ENCODE results near the gene C9orf78. TPM values are rescaled to one million over a fixed set of nuclear protein-coding genes. Genes with fewer than 3 reads are reported as not detected.

The C9orf78 gene, protein sequence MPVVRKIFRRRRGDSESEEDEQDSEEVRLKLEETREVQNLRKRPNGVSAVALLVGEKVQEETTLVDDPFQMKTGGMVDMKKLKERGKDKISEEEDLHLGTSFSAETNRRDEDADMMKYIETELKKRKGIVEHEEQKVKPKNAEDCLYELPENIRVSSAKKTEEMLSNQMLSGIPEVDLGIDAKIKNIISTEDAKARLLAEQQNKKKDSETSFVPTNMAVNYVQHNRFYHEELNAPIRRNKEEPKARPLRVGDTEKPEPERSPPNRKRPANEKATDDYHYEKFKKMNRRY
- 56.2 and 59.3 TPM in 2 replicates for total RNA-seq (2014; rRNA removed; shearing (Covaris generic))

DNA sequence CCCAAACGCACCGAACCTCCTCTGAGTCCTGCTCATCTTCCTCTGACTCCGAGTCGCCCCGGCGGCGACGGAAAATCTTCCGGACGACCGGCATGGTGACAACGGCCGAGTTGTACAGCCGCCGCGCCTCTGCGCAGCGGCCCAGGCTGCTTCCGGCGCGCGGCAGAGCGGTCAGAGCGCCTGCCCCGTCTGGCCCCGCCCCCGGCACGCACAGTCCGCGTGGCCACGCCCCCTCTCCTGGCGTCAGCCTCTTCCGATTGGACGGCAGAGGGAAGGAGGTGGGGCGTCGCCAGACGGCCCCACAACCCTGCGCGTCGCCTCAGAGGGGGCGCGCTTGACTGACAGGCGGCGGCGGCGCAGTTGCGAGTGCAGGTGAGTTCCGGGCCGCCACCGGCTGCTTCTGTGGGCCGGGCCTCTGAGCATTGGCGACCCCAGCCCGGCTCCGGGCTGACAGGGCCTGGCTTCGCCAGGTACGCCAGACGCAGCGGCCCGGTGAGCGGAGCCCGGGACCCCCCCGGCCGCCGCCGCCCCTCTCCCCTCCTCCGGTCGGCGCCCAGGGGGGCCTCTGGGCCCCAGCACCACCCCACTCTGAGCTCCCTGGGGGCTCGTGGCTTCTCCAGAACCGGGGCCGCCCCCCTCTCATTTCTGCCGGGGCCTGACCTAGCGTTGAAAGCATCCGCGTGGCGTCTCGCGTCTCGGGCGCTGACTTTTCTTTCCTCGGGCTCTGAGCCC lies at the start of gene C9orf78, which contains the start of gene USP20:
Gene C9orf78, minus strand, starts transcription at position 148 of the 732 bp plus-strand sequence. Its CDS starts 54 bp downstream, at position 94.
Gene USP20, plus strand, starts transcription at position 331 of the 732 bp plus-strand sequence. CDS start 17,098 bp downstream, outside the sequence.
- peaks cover 34% of the 10 kb centered on the region for H3K36me3 ChIP-seq
- H3K9me3 ChIP-seq (replicated peaks), result no peaks in the 10 kb centered on the region
- no peaks in the 10 kb centered on the region for H3K27me3 ChIP-seq (replicated peaks)
- H3K4me1 ChIP-seq (replicated peaks), result peaks cover 18% of the 10 kb centered on the region
- DNase-seq (ENCODE audit: low read depth in 1 of 2, low spot score in 2 of 2), result peak; percentile 93 to 95
- H3K27ac ChIP-seq, result no peak within 1 kb of the TSS
- peak within 1 kb of the TSS; percentile 81 for H3K4me3 ChIP-seq

DNA sequence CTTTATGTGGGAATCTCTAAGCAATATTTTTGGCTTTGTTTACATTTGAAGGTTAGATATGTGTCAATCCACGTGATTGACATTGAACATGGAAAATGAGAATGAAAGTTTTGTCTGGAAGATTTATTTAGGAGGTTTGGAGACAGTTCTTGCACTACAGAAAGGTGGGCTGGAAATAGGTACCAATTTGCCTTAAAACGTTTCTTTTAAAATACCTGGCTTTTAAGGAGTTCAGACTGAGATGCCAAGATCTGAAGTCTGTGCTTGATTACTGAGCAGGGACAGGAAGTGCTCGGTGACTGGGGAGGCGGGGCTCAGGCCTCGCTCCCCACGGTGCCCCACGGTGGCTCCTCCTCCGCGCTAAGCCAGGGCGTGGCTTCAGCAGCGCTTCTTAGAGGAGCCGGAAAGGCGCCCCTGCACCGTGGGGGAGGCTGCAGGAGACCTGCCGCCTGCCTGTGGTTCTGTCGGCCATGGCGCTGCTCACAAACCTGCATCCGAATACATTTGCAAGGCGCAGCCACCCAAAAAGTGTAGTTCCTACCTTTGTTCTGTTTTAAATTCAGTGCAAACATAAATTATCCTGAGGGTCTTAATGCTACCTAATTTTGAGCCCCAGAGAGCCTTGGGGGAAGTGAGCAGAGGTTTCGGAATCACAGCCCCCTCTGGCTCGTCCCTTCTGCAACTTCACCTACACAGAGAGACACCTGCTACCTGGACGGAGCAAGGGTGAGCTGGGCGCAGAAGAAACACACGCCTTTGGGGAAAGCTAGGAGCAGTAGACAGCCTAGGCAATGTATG lies 49.3 kb upstream of the C9orf78 start:
- Histone ChIP-seq H3K4me1 (replicated peaks) (peaks cover 49% of the 10 kb centered on the region), H3K27me3 (replicated peaks) (no peaks in the 10 kb centered on the region), H3K4me3 (no peak overlapping the region), H3K27ac (no peak overlapping the region), H3K9me3 (replicated peaks) (no peaks in the 10 kb centered on the region), H3K36me3 (peaks cover 10% of the 10 kb centered on the region)
- peak; percentile 64 to 79 for DNase-seq (ENCODE audit: low read depth in 1 of 2, low spot score in 2 of 2)

DNA sequence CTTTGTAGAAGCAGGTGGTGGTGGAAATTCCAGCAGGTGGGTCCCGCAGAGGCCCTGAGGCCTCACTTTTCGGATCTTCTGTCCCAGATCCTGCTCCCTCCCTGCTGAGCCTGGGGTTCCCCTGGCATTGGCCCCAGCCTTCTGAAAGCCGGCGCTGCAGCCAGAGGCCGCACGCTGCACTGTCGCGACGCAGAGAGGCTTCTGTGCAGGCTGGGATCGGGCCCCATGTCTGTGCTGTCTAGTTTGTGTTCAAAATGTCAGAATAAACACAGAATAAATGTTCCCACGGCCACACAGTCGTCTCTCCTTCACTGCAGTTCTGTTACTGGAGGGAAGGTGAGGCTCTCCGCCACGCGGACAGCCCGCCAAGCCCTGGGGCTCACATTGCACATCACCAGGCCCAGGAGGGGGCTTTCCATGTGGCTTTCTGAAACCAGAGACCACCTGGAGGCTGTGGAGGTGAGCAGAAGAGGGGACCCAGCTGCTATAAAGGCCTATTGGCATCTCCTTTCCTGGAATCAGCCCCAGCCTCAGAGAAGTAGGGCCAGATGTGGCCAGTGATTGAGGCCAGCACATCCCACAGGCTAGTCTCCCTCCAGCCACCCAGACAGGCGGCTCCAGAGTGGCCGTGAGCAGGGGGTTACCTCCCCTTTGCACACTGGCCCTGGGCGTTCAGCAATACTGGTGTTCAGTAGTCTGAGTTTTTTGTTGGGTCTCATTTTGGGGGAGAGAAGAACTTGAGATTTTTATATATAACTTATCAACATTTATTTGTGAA lies 46.7 kb upstream of the C9orf78 start:
- Histone ChIP-seq H3K36me3 (no peaks in the 10 kb centered on the region), H3K4me1 (replicated peaks) (peaks cover 30% of the 10 kb centered on the region), H3K4me3 (no peak overlapping the region), H3K9me3 (replicated peaks) (no peaks in the 10 kb centered on the region), H3K27me3 (replicated peaks) (no peaks in the 10 kb centered on the region), H3K27ac (no peak overlapping the region)
- no peak for DNase-seq (ENCODE audit: low read depth in 1 of 2, low spot score in 2 of 2)

DNA sequence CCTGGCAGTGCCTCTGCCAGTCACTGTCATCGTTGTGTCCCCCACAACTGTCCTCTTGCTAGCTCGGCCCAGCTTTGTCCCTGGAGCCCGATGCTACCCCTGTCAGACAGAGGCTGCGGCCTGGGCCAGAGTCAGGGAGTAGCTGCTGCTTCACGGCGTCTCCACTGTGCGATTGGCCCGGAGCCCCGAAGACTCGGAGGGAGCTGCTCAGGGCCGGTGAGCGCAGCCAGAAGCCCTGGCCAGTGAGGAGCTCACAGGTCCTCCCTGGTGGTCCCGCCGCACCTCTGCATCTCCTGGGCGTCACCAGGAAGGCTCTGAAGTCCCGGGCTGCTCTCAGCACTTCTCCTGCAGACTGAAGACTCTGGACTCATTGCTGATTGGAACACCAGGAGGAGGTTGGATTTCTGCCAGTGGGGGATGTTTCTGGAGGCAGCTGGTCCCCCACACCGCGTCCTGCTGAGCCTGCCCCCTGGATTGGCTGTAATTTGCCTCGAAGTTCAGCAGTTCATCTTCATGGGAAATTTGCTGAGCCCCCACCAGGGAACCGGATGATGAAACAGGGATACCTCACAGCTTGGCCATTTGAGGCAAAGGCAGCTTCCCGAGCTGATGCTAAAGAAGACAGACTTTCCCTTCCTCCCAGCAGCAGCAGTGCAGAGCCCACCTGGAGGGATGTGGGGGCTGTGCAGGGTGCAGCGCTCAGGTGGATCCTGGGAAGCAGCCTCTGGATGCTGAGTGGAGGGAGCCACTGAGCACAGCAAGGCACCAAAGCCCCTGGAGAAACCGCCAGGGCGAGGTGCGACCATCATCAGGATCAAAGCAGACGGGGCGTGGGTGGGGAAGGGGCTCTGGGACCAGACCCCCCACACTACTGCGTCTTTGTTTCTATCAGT lies 45.8 kb upstream of the C9orf78 start:
- no peak overlapping the region for H3K27ac ChIP-seq
- H3K4me1 ChIP-seq (replicated peaks), result peaks cover 21% of the 10 kb centered on the region
- DNase-seq (ENCODE audit: low read depth in 1 of 2, low spot score in 2 of 2), result no peak

DNA sequence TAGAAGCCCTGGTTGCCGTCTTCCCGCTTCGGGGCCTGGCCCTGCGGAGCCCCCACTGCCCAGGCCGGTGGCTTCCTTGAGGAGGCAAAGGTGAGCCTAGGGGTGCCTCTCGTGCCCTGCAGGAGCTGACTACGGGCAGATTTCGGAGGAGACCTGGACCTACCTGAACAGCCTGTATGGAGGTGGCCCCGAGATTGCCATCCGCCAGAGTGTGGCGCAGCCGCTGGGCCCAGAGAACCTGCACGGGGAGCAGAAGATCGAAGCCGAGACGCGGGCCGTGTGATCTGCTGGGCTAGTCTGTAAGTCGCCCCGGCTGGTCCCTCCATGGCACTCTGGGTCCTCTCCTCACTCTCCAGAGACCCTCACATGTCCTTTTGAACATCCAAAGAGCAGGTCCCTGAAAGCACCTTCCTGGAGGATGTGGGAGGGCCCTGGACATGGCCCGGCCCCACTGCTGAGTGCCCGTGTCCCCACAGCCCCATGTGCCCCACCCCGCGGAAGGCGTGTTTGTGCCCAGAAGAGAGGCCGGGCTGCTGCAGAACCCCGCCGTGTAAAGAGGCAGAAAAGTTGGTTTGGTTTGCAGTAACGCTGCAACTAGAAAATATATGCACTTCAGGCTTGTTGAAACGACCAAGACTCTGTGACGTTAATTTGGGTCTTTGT lies 45.0 kb upstream of the C9orf78 start:
- no peaks in the 10 kb centered on the region for H3K9me3 ChIP-seq (replicated peaks)
- no peak overlapping the region for H3K4me3 ChIP-seq
- H3K27me3 ChIP-seq (replicated peaks), result no peaks in the 10 kb centered on the region
- peaks cover 4% of the 10 kb centered on the region; the same call in 1 of the 2 replicates for H3K36me3 ChIP-seq
- H3K4me1 ChIP-seq (replicated peaks), result peaks cover 14% of the 10 kb centered on the region
- no peak for DNase-seq (ENCODE audit: low read depth in 1 of 2, low spot score in 2 of 2)
- H3K27ac ChIP-seq, result no peak overlapping the region

More for the DNA sequence above, 45.8 kb upstream of the C9orf78 start:
- H3K27me3 ChIP-seq (replicated peaks), result no peaks in the 10 kb centered on the region
- H3K4me3 ChIP-seq, result no peak overlapping the region
- H3K36me3 ChIP-seq, result no peaks in the 10 kb centered on the region; the same call in 1 of the 2 replicates
- H3K9me3 ChIP-seq (replicated peaks), result no peaks in the 10 kb centered on the region

DNA sequence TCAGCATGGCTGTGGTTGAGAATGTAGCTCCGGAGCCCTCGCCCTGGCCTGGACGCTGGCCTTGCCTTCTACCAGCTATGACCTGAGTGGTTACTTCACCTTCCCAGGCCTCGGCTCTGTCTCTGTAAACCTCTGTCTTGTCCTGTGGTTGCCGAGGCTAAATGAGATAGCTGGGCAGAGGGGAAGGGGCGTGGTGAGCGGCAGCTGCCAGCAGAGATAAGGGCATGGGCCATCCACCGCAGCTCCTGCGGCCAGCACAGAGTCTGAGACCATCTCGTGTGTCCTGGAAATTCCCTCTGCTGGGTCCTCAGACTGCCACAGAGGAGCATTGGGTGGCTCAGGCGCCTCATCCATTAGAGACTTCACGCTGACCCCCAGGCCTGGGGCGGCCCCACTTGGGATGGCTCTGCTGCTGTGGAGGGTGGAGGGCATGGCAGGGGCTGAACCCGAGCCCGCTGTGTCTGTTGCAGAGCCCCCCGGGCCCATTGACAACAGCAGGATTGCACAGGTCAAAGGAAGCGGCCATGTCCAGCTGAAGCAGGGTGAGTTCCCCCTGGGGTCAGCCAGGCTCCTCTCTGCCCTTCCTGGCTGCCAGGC lies 44.1 kb upstream of the C9orf78 start:
- H3K27me3 ChIP-seq (replicated peaks), result no peaks in the 10 kb centered on the region
- H3K4me1 ChIP-seq (replicated peaks), result peaks cover 4% of the 10 kb centered on the region
- H3K9me3 ChIP-seq (replicated peaks), result no peaks in the 10 kb centered on the region
- DNase-seq (ENCODE audit: low read depth in 1 of 2, low spot score in 2 of 2), result no peak
- H3K36me3 ChIP-seq, result peaks cover 5% of the 10 kb centered on the region; the same call in 1 of the 2 replicates
- no peak overlapping the region for H3K27ac ChIP-seq
- no peak overlapping the region for H3K4me3 ChIP-seq

DNA sequence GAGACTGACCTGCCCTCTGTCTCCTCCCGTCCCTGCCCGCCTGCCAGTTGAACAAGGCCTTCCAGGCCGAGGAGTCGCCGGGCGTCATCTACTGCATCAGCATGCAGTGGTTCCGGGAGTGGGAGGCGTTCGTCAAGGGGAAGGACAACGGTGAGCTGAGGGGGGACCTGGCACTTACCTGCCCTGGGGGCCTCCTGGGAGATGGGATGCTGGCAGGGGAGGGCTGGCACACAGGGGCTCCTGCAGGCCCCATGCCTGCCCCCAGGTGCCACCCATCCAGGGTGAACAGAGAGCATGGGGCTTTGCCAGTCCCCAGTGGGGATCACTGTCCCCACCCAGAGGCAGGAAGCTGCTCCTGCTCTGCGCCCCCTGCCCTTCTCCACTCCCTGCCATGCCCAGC lies 43.2 kb upstream of the C9orf78 start:
- no peaks in the 10 kb centered on the region for H3K9me3 ChIP-seq (replicated peaks)
- no peak overlapping the region for H3K4me3 ChIP-seq
- H3K4me1 ChIP-seq (replicated peaks), result no peaks in the 10 kb centered on the region
- H3K27me3 ChIP-seq (replicated peaks), result no peaks in the 10 kb centered on the region
- H3K36me3 ChIP-seq, result peaks cover 5% of the 10 kb centered on the region; the same call in 1 of the 2 replicates
- DNase-seq (ENCODE audit: low read depth in 1 of 2, low spot score in 2 of 2), result no peak
- no peak overlapping the region for H3K27ac ChIP-seq

DNA sequence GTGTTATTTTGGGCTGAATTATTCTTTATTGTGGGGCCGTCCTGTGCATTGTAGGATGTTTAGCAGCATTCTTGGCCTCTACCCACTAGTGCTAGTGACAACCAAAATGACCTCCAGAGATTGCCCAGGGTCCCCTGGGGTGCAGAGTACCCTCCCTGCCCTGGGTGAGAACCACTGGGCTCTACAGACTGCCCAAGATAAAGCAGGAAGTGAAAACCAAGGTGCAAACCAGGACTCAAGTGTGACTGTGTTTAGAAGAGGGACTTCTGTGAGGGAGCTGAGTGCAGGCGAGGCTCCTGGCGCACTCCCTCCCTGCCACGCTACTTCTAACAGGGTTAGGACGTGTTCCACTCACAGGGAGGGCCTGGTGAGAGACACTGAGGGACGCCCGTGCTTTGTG lies 41.7 kb upstream of the C9orf78 start:
- Histone ChIP-seq H3K36me3 (peaks cover 5% of the 10 kb centered on the region; the same call in 1 of the 2 replicates), H3K4me3 (no peak overlapping the region), H3K4me1 (replicated peaks) (no peaks in the 10 kb centered on the region), H3K27me3 (replicated peaks) (no peaks in the 10 kb centered on the region), H3K9me3 (replicated peaks) (no peaks in the 10 kb centered on the region), H3K27ac (no peak overlapping the region)
- no peak for DNase-seq (ENCODE audit: low read depth in 1 of 2, low spot score in 2 of 2)

DNA sequence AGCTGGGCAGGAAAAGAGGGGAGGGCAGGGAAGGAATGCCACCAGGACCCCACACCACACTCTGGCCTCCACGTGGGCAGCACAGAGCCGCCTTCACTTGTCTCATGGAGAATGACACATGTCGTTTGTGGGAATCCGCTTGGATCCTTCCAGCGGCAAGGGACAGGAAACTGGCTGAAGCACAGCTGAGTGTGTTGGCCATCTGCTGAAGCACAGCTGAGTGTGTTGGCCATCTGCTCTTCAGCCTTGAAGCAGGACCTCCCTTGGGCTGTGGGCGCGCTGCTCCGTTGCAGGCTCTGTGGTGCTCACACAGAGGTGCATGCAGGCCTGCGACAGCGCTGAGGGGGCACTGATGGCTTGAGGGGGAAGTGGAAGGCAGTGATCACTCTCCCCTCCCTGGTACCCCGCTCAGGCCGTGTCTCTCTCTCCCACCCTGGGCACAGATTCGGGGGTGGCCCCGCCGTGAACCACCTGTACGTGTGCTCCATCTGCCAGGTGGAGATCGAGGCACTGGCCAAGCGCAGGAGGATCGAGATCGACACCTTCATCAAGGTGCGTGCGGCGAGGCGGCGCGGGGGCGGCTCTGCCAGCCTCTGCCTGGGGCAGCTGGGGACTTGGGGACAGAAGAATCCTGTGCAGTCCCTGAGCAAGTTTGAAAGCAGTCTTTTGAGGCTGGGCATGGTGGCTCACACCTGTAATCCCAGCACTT lies 40.8 kb upstream of the C9orf78 start:
- Histone ChIP-seq H3K4me1 (replicated peaks) (no peaks in the 10 kb centered on the region), H3K9me3 (replicated peaks) (no peaks in the 10 kb centered on the region), H3K27ac (no peak overlapping the region), H3K27me3 (replicated peaks) (no peaks in the 10 kb centered on the region), H3K4me3 (no peak overlapping the region), H3K36me3 (peaks cover 5% of the 10 kb centered on the region; the same call in 1 of the 2 replicates)
- DNase-seq (ENCODE audit: low read depth in 1 of 2, low spot score in 2 of 2), result no peak

DNA sequence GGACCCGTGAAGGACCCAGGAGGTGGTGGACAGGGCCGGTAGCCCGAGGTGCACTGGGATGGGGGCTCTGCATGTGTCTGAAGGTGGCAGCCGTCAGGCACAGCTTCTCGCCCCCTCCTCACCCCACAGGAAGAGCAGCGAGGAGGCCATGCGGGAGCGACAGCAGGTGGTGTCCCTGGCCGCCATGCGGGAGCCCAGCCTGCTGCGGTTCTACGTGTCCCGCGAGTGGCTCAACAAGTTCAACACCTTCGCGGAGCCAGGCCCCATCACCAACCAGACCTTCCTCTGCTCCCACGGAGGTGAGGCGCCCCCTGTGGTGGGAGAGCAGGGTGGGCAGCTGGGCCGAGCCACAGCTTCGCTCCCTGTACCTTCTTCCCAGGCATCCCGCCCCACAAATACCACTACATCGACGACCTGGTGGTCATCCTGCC lies 40.1 kb upstream of the C9orf78 start:
- Histone ChIP-seq H3K4me1 (replicated peaks) (no peaks in the 10 kb centered on the region), H3K9me3 (replicated peaks) (no peaks in the 10 kb centered on the region), H3K36me3 (peaks cover 5% of the 10 kb centered on the region; the same call in 1 of the 2 replicates), H3K27ac (no peak overlapping the region), H3K27me3 (replicated peaks) (no peaks in the 10 kb centered on the region), H3K4me3 (no peak overlapping the region)
- DNase-seq (ENCODE audit: low read depth in 1 of 2, low spot score in 2 of 2), result no peak

All from SJSA1 (cell line).